ENCODE results near the gene POU2AF2.

DNA sequence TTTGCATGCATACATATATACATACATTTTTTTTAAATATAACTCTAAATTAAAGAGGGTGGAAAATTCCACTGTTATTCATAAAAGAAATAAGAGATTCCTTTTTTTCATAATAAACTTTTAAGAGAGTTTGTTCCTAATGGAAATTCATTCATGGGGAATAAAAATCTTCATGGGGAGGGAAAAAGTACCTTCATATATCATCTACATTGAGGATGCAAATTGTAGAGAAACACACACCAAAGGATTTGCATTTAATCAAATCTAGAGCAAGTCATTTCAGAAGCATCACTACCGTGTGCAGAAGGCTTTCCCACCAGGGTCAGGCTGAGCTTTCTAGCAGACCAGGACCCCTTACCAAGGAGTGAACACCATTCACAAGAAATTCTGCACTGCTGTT, at the start of gene POU2AF2:
- TF ChIP-seq, protein P1, sequence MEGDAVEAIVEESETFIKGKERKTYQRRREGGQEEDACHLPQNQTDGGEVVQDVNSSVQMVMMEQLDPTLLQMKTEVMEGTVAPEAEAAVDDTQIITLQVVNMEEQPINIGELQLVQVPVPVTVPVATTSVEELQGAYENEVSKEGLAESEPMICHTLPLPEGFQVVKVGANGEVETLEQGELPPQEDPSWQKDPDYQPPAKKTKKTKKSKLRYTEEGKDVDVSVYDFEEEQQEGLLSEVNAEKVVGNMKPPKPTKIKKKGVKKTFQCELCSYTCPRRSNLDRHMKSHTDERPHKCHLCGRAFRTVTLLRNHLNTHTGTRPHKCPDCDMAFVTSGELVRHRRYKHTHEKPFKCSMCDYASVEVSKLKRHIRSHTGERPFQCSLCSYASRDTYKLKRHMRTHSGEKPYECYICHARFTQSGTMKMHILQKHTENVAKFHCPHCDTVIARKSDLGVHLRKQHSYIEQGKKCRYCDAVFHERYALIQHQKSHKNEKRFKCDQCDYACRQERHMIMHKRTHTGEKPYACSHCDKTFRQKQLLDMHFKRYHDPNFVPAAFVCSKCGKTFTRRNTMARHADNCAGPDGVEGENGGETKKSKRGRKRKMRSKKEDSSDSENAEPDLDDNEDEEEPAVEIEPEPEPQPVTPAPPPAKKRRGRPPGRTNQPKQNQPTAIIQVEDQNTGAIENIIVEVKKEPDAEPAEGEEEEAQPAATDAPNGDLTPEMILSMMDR (IDR thresholded peaks at IDR 0.05): no peak
- TF ChIP-seq POLR2A (IDR thresholded peaks at IDR 0.05) (no peak), POLR2AphosphoS5 (IDR thresholded peaks at IDR 0.05) (no peak)

Data from breast epithelium (tissue), 3 donors.